NB4 (cell line): Measurements from ENCODE around the gene CTDP1.
"Not testable (repeated sequence)": the region's sequence is repeated elsewhere in the genome, so short reads cannot be mapped to it uniquely, and the experiment has no call there.

Experiments used
- DNase-seq: peaks from one replicate; pipeline ENCODE4 v3.0.0; 2010; ENCODE audit warnings: low read depth
- H3K4me3 ChIP-seq: one replicate; pipeline ENCODE4 v1.5.1; 2011; ENCODE audit warnings: mild to moderate bottlenecking, low read depth, low read length, moderate library complexity
- MAX ChIP-seq: IDR thresholded peaks from 2 replicates; pipeline ENCODE4 v1.6.1; 2011; ENCODE audit warnings: low read depth, low read length
- MYC ChIP-seq: IDR thresholded peaks from 2 replicates; pipeline ENCODE4 v1.6.1; 2011; ENCODE audit warnings: low read depth, low read length
- POLR2A ChIP-seq: IDR thresholded peaks from 2 replicates; pipeline ENCODE4 v1.6.1; 2011; ENCODE audit warnings: mild to moderate bottlenecking; ENCODE audit not compliant: insufficient read length; ENCODE audit errors: extremely low read depth
- TF ChIP-seq, protein P1 (sequence below): IDR thresholded peaks from one replicate; pipeline ENCODE4 v1.5.1; 2012; ENCODE audit warnings: low read depth, low read length

Gene CTDP1

GRCh38 chr18:79738041-79738461 is 58.4 kb downstream of the CTDP1 start:
- H3K4me3 ChIP-seq = no peak overlapping the region
- TF ChIP-seq, protein P1, sequence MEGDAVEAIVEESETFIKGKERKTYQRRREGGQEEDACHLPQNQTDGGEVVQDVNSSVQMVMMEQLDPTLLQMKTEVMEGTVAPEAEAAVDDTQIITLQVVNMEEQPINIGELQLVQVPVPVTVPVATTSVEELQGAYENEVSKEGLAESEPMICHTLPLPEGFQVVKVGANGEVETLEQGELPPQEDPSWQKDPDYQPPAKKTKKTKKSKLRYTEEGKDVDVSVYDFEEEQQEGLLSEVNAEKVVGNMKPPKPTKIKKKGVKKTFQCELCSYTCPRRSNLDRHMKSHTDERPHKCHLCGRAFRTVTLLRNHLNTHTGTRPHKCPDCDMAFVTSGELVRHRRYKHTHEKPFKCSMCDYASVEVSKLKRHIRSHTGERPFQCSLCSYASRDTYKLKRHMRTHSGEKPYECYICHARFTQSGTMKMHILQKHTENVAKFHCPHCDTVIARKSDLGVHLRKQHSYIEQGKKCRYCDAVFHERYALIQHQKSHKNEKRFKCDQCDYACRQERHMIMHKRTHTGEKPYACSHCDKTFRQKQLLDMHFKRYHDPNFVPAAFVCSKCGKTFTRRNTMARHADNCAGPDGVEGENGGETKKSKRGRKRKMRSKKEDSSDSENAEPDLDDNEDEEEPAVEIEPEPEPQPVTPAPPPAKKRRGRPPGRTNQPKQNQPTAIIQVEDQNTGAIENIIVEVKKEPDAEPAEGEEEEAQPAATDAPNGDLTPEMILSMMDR = no peak
- TF ChIP-seq MAX = no peak
- TF ChIP-seq MYC = no peak
- TF ChIP-seq POLR2A = no peak
- DNase-seq = no peak

GRCh38 chr18:79738581-79739439 is 59.2 kb downstream of the CTDP1 start:
- DNase-seq = no peak
- no peak for TF ChIP-seq POLR2A
- no peak for TF ChIP-seq MYC
- no peak for TF ChIP-seq MAX
- TF ChIP-seq, protein P1 = no peak
- H3K4me3 ChIP-seq = no peak overlapping the region

DNA sequence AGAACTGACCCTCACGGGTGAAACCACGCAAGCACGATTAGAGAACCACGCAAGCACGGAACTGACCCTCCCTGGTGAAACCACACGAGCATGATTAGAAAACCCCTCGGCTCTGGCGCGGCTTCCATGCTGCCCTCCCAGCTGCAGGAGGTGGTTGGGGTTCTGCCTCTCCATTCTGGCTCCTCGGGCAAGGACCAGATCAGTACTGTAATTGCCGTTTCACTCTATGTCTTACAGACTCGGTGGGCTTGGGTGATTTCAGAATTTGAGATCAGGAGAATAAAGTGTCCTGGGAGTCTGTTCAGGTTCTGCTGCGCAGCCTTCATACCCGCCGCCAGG is 59.8 kb downstream of the CTDP1 start:
- DNase-seq = no peak
- H3K4me3 ChIP-seq = no peak overlapping the region
- TF ChIP-seq, protein P1 = no peak
- TF ChIP-seq MAX = no peak
- TF ChIP-seq MYC = no peak
- TF ChIP-seq POLR2A = no peak

DNA sequence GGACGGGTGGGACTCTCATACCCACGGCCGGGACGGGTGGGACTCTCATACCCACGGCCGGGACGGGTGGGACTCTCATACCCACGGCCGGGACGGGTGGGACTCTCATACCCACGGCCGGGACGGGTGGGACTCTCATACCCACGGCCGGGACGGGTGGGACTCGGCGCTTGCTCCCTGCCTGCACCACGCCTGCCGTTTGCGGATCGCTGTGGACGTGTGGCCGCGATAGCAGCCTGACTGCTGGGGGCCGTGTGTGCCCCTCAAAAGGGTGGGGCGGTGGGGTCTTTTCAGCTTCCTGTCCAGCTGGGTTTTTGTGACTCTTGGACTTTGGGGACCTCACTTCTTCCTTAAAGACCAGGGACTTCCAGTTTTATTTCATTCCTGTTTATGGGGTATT is 60.4 kb downstream of the CTDP1 start:
- DNase-seq, H3K4me3 ChIP-seq: not testable (repeated sequence)

GRCh38 chr18:79740521-79741361 is 61.1 kb downstream of the CTDP1 start:
- DNase-seq = peak; percentile 93
- TF ChIP-seq MYC (no peak), MAX (no peak), POLR2A (no peak)

DNA sequence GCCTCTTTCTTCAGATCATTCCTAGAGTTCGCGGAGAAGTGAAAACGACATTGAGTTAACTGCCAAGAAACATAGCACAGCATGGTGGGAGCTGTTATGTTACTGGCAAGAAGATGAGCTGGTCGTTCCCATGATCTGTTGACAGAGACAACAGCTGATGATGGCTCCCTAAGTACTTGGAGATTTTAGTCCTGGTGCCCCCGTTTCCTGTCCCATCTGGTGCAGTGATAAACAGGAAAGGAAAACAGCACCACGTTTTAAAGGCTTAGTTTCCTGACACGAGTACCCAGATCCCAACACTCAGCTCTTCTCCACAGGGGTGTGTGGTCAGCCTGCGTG is 61.7 kb downstream of the CTDP1 start:
- DNase-seq = no peak
- TF ChIP-seq POLR2A (no peak), MAX (no peak), MYC (no peak)
- TF ChIP-seq, protein P1 = no peak
- H3K4me3 ChIP-seq = no peak overlapping the region

More at GRCh38 chr18:79740521-79741361, 61.1 kb downstream of the CTDP1 start:
- H3K4me3 ChIP-seq = no peak overlapping the region
